ENCODE results near the gene MYCT1. TPM values are rescaled to one million over a fixed set of nuclear protein-coding genes. Genes with fewer than 3 reads are reported as not detected.

Gene MYCT1
- total and polyA plus RNA-seq, 2 of the 8 experiments (the other 6 are each of a cell fraction or from before 2014, with no cell fraction given), result 0.39 to 3.3 TPM

- Histone ChIP-seq H2AK5ac (ENCODE audit: low read depth, low read length) (no peak overlapping the region), H4K8ac (ENCODE audit: extremely low read depth, insufficient read depth, low read length) (no peak overlapping the region), H3K23ac (ENCODE audit: insufficient read length) (no peak overlapping the region), H3K9ac (replicated peaks in 1 of 4; ENCODE audit: extremely low read depth in 1 of 4, low read depth in 3 of 4, low read length in 3 of 4) (no peak overlapping the region), H2BK20ac (ENCODE audit: low read length) (no peak overlapping the region), H2BK5ac (ENCODE audit: low read depth, low read length) (no peak overlapping the region), H4K5ac (ENCODE audit: insufficient read length, low read depth, low read length) (no peak overlapping the region), H3K4me1 (replicated peaks in 1 of 4; ENCODE audit: control insufficient read depth in 3 of 4, insufficient read depth in 4 of 4, low read length in 3 of 4) (no peaks in the 10 kb centered on the region), H3K18ac (ENCODE audit: extremely low read depth, low read length) (no peak overlapping the region), H3K23me2 (ENCODE audit: low read depth, low read length) (no peaks in the 10 kb centered on the region), H2BK120ac (replicated peaks; ENCODE audit: low read depth, low read length) (no peak overlapping the region), H3K36me3 (ENCODE audit: control insufficient read depth in 2 of 4, insufficient read depth in 4 of 4, low read length in 3 of 4) (no peaks in the 10 kb centered on the region), H3K9me3 (ENCODE audit: insufficient read depth in 2 of 2, low read depth in 1 of 2, low read length in 1 of 2) (no peaks in the 10 kb centered on the region), H4K20me1 (replicated peaks in 1 of 2; ENCODE audit: control insufficient read depth in 1 of 2, insufficient read depth in 2 of 2, low read length in 2 of 2) (no peaks in the 10 kb centered on the region), H2AFZ (ENCODE audit: low read length) (0 out of 2 replicates have a peak overlapping the region, but pooled peaks have one; percentile 55), H4K91ac (replicated peaks; ENCODE audit: insufficient read length, low read length) (no peak overlapping the region), H3K79me2 (ENCODE audit: control insufficient read depth in 1 of 2, insufficient read depth in 2 of 2, low read length in 2 of 2) (no peaks in the 10 kb centered on the region), H2BK12ac (ENCODE audit: low read depth, low read length) (no peak overlapping the region), H3K27me3 (replicated peaks in 1 of 4; ENCODE audit: control insufficient read depth in 3 of 4, extremely low read depth in 1 of 4, insufficient read depth in 3 of 4, low read length in 3 of 4) (peaks cover 0 to 1% (median 0%) of the 10 kb centered on the region in 4 experiments; a peak in 1 of 7 replicates), H3K56ac (replicated peaks; ENCODE audit: insufficient read length, low read depth, low read length) (no peak overlapping the region), H3K4me2 (ENCODE audit: insufficient read depth in 1 of 2, low read depth in 2 of 2, low read length in 2 of 2) (no peak overlapping the region), H2BK15ac (ENCODE audit: low read length) (no peak overlapping the region), H3K14ac (ENCODE audit: insufficient read length) (no peak overlapping the region), H3K4ac (replicated peaks; ENCODE audit: insufficient read length, low read depth, low read length) (no peak overlapping the region), H3K79me1 (ENCODE audit: low read depth, low read length) (no peaks in the 10 kb centered on the region), H3K4me3 (ENCODE audit: extremely low read depth in 1 of 4, insufficient read depth in 2 of 4, low read depth in 3 of 4, low read length in 4 of 4) (no peak overlapping the region), H3K27ac (ENCODE audit: low read depth, low read length) (no peak overlapping the region)
- CTCF ChIA-PET (ENCODE audit: partially characterized antibody), result interaction anchor here (0.6 to 3.6 kb wide), 18 partner anchors 12 to 381 kb away, joined by 3 to 21 read pairs (median 3); no protein-coding TSS in a partner anchor
- POLR2A ChIA-PET (ENCODE audit: partially characterized antibody), result interaction anchor here (0.9 kb wide), 1 partner anchor 15 kb away, joined by 3 read pairs; no protein-coding TSS in a partner anchor
- DNase-seq (ENCODE audit: low read depth in 1 of 2, low spot score in 2 of 2) (no peak), FAIRE-seq (no peak)
- WGBS, 2 experiments (ENCODE audit: extremely low coverage in 1 of 2, insufficient coverage in 1 of 2, insufficient read length in 1 of 2, insufficient replicate concordance in 2 of 2, low coverage in 1 of 2, low lambda C conversion rate in 2 of 2, missing lambda C conversion rate in 1 of 2), result 86% methylated on average over 7 of the region's 7 CpGs; no CpG with 5 or more reads in 1 of the 2 experiments
- TF ChIP-seq, protein P1, sequence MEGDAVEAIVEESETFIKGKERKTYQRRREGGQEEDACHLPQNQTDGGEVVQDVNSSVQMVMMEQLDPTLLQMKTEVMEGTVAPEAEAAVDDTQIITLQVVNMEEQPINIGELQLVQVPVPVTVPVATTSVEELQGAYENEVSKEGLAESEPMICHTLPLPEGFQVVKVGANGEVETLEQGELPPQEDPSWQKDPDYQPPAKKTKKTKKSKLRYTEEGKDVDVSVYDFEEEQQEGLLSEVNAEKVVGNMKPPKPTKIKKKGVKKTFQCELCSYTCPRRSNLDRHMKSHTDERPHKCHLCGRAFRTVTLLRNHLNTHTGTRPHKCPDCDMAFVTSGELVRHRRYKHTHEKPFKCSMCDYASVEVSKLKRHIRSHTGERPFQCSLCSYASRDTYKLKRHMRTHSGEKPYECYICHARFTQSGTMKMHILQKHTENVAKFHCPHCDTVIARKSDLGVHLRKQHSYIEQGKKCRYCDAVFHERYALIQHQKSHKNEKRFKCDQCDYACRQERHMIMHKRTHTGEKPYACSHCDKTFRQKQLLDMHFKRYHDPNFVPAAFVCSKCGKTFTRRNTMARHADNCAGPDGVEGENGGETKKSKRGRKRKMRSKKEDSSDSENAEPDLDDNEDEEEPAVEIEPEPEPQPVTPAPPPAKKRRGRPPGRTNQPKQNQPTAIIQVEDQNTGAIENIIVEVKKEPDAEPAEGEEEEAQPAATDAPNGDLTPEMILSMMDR (IDR thresholded peaks at IDR 0.05; ENCODE audit: control extremely low read depth in 1 of 3, insufficient read depth in 1 of 3, low read depth in 1 of 3, low read length in 3 of 3), result peak in 2 of 3 experiments; percentile 16 to 44; a peak in 2 of 4 replicates
- TF ChIP-seq SIRT6 (IDR thresholded peaks at IDR 0.05; ENCODE audit: low read length) (no peak), RAD21 (IDR thresholded peaks at IDR 0.05 in 1 of 2, conservative IDR thresholded peaks at IDR 0.05 in 1 of 2; ENCODE audit: low read depth in 2 of 2, low read length in 2 of 2) (peak; percentile 68 to 70), SRF (IDR thresholded peaks at IDR 0.05; ENCODE audit: low read depth, low read length) (peak; percentile 83)
Measured at GRCh38 chr6:152701081-152701862, 3.6 kb downstream of the MYCT1 start.
